Limb (tissue), 2 donors: ENCODE measurements around the gene QKI.
"Not testable (repeated sequence)": the region's sequence is repeated elsewhere in the genome, so short reads cannot be mapped to it uniquely, and the experiment has no call there.

Experiments used
- DNase-seq, 2 donors: peaks; one replicate each; pipeline ENCODE4 v3.0.0-alpha.2; 2016; ENCODE audit errors: extremely low spot score in 2 of 2

Gene QKI

DNA sequence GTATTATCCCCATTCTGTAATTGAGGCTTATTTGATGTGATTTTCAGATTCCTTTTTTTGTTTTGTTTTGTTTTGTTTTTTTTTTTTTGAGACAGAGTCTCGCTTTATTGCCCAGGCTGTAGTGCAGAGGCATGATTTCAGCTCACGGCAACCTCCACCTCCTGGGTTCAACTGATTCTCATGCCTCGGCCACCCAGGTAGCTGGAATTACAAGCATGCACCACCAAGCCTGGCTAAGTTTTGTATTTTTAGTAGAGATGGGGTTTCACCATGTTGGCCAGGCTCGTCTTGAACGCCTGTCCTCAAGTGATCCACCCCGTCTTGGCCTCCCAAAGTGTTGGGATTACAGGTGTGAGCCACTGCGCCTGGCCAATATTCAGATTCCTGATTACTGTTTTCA is 62.4 kb downstream of the QKI start:
- DNase-seq: not testable (repeated sequence)

DNA sequence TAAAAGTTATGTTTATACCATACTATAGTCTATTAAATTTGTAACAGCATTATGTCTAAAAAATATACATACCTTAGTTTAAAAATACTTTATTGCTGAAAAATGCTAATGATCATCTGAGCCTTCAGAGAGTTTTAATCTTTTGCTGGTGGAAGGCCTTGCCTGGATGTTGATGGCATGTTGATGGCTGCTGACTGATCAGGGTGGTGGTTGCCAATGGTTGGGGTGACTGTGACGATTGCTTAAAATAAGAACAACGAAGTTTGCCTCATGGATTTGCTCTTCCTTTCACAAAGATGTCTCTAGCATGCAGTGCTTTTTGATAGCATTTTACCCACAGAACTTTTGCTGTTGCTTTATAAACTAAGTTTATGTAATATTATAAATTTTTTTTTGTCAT is 68.6 kb downstream of the QKI start:
- DNase-seq: no peak

DNA sequence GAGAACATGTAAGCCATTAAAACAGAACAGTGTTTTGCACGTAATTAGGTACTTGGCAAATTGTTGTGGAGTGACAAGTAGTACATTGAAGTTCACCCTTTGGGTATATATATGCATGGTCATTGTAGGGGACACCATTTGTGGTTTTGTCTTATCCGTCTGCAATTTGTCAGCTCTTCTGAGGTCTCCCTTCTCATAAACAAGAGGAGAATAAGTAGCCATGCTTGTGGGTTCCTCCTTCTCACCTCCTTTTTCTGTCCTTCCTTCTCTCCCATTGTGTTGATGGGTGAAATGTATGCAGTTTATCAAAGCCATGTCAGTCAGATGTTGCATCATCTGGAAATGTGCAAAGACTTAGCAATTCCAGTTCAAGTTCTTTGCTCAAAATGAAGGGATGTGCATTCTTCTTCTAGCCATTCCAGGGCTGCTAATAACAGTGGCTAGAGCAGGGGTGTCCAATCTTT is 70.9 kb downstream of the QKI start:
- DNase-seq: no peak

DNA sequence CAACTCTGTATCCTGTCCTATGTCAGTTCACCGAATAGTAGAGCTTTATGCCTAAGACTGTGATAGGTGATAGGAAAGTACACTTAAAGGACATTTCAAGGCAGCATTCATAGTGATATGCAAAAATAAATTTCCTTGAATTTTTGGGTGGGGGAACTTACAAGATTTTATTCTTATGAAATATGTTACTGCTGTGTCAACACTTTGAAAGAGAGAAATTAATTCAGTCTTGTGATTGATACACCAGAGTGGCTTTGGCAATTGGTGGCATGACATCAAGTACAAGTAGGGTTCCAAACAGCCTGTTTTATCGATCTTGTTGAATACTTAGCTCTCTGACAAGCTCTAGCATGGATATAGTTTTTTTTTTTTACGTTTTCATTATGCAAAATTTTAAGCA is 72.3 kb downstream of the QKI start:
- DNase-seq: no peak

DNA sequence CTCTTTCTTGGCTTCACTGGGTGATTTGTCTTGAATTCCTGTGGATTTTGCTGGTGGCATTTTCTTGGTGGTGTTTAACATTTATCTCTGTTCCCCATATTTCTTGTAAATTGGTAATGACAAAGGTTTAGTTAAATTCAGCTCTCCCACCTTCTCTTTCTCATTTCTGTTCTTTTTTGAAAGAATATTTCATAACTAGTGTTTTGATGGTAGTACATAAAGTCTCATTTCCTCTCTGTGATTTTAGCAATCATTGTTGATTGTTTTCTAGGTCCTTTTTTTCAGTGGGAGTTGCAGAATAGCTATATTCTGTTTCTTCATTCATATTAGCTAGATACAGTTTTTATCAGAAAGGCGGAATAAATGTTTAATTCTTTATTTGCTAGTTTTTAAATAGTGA is 73.1 kb downstream of the QKI start:
- DNase-seq: no peak

DNA sequence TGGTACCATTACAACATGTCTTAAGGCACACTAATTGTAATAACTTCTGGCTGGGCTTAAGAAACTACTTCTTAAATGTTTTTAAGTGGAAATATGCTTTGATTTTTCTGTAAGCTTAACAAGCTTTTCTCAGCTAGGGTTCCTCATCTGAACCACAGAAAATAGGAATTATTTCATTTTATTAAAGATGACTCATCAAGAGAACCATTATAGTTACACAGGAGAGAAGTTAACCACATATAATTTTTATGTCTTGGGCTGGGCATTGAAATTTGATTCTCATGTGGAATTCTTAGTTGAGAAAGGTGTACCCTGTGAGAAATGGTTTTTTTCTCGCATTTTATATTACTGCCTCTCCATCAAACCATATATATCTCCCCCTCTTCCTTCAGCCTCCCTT is 75.1 kb downstream of the QKI start:
- DNase-seq: no peak

DNA sequence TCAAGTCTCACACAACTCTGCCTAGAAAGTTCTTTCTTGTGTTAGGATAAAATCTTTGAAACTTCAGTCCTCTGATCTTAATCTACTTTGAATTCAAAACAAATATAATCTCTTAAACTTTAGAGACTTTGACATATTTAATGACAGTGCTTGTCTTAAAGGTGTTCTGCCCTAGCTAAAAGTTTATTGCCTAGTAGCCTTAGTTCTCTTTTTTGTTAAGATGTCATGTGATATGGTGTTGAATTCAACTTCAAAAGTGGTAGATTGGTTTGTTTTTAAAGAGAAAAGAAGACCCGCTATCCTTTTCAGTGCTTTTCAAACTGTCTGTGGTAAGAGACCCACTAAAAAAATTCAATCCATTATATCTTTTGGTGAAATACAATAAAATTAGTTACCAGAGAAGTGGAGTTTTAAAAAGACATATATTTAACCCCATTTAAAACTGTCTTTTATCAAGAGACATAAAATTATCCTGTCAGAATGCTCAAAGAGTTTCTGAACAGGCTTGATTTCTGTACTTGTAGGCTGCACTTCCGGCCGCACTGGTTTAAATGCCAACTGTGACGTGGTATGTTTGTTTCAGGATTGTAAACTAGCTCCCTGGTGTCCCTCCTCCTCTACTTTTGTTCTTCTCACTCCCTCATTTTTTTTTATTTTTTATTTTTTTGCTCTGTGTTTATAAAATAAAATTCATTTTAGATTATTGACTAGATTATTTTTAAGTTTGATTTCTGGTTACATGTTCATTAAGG is 76.5 kb downstream of the QKI start:
- DNase-seq: no peak

DNA sequence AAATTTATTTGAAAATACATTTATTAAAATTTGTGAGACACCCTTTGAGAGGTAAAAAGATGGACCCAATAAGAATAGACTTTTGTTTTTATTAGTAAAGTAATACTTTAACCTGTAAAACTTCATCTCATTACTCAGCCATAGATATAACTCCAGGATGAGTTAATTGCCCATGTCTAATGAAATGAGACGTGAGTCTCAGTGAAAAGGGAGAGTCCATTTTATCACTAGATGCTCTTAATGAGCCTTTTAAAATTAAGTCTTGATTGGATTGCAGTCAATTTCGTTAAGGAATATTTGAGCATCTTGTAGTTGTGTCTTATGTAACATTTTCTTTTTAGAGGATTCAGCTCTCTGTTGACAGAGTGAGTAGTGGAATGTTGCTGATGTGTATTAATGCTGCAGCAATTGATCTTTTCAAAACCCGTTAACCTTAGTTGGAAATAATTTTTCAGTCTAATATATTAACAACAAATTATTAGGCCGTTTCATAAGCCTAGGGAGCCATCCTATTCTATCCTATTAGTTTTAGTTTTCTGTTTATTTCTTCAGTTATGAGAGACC is 77.3 kb downstream of the QKI start:
- no peak for DNase-seq

DNA sequence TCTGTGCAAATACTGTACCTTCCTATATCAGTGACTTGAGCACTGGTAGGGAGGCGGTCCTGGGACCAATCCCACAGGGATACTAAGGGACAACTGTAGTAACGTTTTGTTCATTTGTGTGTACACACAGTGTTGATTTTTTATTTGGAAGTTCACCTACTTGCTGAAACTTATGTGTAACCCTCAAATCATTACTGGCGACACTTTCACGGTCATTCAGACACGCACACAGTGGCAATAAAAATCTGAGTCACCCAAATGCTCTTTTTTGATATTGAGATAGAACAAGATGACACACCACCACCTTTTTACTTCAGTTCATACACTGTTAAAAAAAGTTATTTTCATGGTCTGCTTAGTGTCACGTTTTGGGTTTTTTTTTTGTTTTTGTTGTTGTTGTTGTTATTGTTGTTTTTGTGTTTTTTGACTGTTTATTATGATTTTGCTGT is 79.8 kb downstream of the QKI start:
- no peak for DNase-seq

DNA sequence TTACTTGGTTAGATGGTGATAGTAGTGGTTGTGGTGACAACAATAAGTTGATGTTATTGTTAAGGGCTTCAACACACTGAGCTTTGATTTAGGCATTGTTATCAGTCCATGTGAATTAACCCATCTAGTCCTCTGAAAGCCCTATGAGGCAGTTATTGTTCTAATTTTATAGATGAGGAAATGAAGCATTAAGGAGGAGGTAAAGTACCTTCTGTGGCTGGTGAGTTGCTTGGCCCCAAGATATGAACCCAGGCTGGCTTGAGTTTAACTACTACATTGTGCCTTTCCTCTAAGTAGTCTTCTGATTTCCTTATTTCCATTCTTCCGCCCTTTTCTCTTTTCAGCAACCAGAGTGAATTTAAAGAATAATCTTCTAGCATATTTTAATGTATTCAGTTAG is 81.7 kb downstream of the QKI start:
- no peak for DNase-seq

DNA sequence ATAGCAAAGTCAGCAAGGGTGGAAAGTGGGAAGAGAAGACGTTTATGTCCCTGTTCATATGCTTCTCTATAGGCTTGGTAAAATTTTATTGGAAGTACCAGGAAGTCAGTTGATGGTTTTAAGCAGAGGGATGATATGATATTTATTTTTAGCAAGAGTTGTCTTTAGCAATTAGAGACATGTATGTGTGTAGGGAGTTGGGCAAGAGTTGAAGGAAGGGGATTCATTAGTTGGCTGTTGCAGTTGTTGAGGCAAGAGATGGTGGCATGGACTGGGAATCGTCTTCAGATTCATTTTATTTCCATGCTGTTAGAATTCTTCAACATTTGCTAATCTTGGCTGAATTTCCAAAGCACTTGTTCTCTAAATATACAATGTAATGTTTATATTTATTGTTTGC is 85.6 kb downstream of the QKI start:
- DNase-seq: no peak

DNA sequence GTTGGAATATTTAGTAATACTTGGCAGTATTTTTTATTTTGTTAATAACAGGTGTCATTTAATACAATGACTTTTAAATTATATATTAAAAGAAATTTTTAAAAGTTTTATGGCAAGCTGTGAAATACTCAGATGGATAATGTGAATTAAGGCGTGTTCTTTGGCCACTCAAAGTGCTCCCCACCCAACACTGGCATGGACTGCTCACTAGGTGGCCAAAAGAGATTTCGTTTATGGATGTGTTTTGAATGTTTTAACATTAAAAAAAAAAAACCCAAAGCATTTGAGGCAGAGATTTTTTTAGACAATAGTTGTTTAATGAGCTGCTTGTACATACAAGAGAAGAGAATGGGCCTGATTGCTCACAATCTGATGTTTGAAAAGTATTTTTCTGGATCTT is 86.5 kb downstream of the QKI start:
- DNase-seq: no peak

DNA sequence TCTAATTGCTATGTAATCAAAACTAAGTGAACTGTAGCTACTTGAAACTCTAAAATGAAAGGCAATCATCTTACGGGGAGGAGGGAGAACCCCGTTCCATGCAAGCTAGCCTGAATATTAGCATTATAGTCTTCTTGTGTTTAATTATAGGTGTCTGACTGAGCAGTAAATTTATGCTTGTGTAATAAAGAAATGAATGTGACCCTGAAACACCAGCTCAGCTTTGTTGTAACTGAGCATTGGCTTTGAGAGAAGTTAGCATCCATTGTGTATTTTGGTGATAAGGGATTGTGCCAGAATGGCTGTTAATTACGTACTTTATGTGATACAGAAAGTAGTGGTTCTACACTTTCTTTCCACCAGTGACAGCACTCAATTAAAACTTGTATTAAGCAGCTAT is 86.9 kb downstream of the QKI start:
- no peak for DNase-seq

DNA sequence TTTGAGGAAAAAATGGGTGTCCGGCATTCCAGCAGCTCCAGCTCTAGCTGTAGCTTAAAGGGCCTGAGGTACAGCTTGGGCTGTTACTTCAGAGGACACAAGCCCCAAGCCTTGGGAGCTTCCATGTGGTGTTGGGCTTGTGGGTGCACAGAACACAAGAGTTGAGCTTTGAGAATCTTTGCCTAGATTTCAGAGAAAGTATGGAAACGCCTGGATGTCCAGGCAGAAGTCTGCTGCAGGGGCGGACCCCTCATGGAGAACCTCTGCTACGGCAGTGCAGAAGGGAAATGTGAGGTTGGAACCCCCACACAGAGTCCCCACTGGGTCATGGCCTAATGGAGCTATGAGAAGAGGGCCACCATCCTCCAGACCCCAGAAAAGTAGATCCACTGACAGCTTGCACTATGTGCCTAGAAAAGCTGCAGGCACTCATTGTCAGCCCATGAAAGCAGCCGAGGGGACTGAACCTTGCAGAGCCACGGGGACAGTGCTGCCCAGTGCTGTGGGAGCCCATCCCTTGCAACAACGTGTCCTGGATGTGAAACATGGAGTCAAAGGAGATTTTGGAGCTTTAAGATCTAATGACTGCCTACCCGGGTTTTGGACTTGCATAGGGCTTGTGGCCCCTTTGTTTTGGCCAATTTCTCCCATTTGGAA is 90.6 kb downstream of the QKI start:
- DNase-seq: no peak

DNA sequence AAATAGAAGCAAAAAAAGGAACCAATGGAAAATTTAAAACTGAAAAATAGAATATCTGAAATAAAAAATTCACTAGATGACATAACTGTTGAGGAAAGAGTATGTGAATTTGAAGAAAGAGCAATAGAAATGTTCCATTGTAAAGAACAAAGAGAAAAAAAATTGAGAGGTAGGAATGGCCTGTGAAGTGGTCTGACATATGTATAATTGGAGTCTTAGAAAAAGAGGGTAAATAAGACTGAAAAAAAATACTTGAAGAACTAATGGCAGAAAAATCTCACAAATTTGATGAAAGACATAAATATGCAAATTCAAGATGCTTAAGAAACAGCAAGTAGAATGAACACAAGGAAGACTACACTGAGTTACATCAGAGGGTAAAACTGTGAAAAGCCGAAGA is 93.4 kb downstream of the QKI start:
- no peak for DNase-seq

DNA sequence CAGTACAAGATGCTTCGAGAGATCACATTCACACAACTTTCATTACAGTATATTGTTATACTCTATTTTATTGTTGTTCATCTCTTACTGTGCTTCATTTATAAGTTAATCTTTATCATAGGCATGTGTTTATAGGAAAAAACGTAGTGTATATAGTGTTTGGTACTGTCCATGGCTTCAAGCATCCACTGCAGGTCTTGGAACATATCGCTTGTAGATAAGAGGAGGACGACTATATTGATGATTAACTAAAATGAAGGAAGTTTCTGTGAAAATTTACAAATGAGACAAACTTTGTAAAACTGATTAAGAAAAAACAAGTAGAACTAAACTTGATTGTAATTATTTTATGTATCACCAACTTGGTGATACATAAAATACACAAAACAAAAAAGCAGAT is 98.5 kb downstream of the QKI start:
- no peak for DNase-seq

DNA sequence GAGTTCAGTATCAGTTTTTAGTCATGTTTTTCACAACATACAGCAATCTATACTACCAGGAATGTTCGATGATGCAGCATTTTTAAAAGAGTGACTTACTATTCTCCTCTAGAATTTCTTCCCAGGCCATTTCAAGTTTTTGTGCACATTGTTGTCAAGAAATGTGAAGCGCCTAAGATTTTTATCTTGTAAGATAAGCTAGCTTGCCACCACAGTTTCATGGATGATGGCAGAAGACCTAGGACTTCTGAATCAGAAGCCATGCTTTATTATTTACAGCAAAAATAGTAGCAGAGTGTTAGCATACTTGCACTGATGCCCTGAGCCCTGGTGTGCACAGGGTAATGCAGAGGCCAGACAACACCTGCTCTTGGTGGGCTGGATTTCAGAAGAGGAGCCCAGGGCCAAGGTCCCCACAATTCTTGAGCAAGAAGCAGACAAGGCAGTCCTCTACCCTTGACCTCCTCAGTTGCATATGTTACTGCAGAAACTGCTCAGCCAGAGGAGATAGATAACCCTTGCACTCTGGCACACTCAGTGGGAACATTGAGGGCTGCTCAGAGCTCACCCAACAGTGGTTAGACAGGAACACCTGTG is 99.2 kb downstream of the QKI start:
- DNase-seq: no peak

DNA sequence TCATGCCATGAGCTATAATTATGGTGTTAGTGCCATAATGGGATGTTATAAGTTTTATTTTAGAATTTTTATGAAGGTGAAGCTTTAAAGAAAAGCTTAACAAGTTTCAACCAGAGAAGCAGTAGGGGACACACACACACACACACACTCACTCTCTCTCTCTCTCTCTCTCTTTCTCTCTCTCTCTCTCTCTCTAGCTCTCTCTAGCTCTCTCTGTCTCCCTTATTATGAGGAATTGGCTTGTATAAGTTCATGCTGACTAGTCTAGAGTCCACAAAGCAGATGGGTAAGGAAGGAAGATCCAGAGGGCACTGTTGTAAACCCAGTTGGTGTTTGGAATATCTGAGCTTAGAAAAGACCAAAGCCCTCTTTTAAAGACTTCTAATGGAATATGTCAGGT is 102.4 kb downstream of the QKI start:
- DNase-seq: no peak

DNA sequence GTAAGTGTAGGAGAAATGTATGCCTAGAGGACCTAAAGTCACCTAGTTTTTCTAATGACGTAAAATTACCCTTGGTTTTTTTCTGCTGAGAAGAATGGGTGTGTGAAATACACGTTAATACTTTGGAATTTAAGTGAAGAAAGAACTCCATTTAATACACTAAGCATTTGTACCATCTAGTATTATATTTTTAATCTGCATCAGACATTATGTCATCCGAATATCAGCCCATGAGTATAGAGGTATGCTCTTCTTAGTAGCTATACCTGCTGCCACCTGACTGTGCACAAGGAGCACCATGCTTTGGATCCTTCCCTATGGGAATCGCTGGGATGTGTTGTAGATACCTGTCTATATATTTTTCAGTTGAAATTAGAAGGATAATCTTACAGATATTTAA is 106.4 kb downstream of the QKI start:
- DNase-seq: no peak

DNA sequence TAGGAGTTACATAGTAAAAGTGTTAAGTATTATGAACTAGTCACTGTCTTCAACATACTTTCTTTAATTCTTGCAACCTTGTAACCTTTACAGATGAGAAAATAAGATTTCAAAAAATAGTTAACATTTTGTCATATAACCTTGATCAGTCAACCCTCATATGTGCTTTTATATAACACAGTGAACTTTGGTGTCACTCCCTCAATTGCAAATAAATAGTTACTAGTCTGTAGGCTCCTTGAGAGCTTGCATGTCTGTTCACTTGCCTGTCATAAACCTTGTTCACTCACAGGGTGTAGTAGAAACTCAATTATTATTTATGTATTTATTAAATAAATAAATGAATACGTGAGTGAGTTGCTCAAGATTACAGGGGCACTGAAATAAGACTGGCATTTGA is 107.5 kb downstream of the QKI start:
- no peak for DNase-seq

DNA sequence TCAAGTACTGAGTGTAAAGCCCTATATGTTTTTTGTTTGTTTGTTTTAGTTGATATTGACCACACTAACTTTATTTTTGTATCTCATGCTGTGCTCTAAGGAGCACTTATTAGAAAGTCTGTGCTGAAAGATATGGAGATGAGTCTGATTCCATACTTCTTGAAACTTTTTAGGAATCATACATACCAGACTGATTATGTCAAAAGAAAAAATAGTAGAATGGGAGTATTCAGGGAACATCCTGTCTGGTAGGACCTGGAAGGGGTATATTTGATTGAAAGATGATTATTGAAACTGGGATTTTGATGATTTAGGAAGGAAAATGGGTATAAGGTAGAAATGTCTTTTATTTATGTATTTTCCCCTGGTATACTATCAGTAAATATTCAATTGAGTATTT is 111.4 kb downstream of the QKI start:
- DNase-seq: no peak

DNA sequence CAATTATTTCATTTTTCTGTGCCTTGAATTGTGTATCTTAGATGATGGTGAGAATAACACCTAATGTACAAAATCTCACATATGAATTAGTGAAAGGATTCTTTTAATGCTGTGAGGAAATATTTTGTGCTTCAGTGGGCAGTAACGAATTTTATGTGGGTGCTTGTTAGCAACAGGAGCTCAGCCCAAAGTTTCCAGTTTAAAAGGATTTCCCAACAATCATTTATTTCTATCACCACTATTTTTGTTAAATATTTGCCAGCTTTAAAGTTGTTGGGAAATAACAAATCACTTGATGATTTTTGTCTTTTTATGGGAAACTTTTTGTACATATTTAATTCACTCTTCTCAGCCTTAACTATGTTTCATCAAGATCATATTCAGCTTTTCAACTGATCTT is 111.8 kb downstream of the QKI start:
- no peak for DNase-seq

DNA sequence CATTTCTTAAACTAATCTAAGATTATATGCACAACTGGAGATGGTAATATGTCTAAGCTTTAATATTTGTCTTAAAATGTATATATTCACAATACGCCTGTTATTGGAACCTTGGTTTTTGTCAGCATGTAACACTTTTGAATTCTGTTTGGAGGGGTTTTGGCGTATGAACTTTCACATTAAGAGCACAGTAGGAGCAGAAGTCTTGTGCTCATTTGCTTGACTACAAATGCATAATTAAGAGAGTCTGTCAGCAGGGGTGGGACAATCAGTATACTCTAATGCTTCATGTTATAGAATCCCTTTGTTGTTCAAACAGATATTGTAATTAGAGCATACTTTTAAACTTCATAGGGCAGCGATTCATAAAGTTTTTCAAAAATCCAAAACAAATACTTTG is 112.8 kb downstream of the QKI start:
- no peak for DNase-seq
